H1 (cell line): ENCODE data around the gene UGT1A1. TPM values are rescaled to one million over a fixed set of nuclear protein-coding genes. Genes with fewer than 3 reads are reported as not detected.

Experiments used
- CHD7 ChIP-seq: fragments of 300-600 bp; sonication (generic); IDR thresholded peaks from 2 replicates; pipeline ENCODE4 v1.7.1; 2012; ENCODE audit warnings: low read length, moderate library complexity, mild to moderate bottlenecking, inconsistent platforms; ENCODE audit not compliant: insufficient replicate concordance
- EP300 ChIP-seq, 2 experiments: IDR thresholded peaks; 1 replicate in 1 of 2; 2 replicates in 1 of 2; pipeline ENCODE4 v1.6.1; 2011 to 2012; ENCODE audit warnings: low read depth in 2 of 2, low read length in 2 of 2, mild to moderate bottlenecking in 2 of 2, borderline replicate concordance in 1 of 2, inconsistent platforms in 1 of 2, moderate library complexity in 1 of 2
- TCF12 ChIP-seq: IDR thresholded peaks from 2 replicates; pipeline ENCODE4 v1.6.1; 2011; ENCODE audit warnings: low read depth, mild to moderate bottlenecking, low read length
- polyA plus RNA-seq, 7 experiments: library from polyadenylated mRNA; depleted of rRNA in 3 of 7; stranded (reverse) in 5 of 7; unstranded in 2 of 7; fragments of >200 nt in 5 of 7; fragments of 200-250 nt in 2 of 7; gene quantifications; 1 replicate in 5 of 7; 2 replicates in 1 of 7; 4 replicates in 1 of 7; pipeline versions ENCODE4 v1.2.1 to v1.2.3, GENCODE V29; 2011 to 2013; ENCODE audit warnings: missing spikeins in 2 of 7, mixed read lengths in 2 of 7
- total RNA-seq: library from RNA; stranded (reverse); fragmentation: NEBNext Ultra II Directional; extraction: Animal tissue kit (Norgen Biotek cat#: 25700); gene quantifications from 2 replicates; pipeline ENCODE4 v1.2.1, GENCODE V29; 2021

Gene UGT1A1
- total and polyA plus RNA-seq, 2 of the 8 experiments (the other 6 are each of a cell fraction or from before 2014, with no cell fraction given) = not detected

DNA sequence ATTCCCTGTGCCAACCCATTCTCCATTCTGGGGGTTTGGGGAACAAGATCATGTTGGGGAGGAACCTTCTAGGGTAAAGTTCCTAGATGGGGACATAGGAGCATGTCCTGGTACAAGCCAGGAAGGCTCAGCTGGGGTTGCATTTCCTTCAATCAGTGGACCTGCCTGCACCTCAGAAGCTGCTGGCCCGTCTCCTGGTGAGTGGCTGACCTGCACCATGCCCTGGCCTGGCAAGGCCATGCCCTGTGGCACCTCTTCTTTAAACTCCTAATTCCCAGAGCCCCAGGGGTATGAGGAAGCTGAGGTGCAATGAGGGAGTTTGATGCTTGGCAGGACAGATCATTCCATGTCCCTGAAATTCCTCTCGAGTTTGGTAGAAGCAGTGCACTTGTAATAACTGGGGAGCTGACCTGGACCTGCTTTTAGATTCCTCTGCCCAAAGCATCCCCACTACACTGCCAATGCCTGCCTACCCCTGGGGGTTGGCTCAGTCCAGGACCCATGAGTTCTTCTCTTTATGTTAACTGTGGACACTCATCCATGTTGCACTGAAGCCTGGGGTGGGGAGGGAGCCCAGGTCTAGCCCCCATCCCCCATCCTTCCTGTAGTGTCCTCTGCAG lies 43.3 kb downstream of the UGT1A1 start (continued):
- TF ChIP-seq EP300 (IDR thresholded peaks at IDR 0.05; ENCODE audit: borderline replicate concordance in 1 of 2, low read depth in 2 of 2, low read length in 2 of 2) (no peak), CHD7 (no peak), TCF12 (no peak)
